HG02884 (cell line): ENCODE results near the gene UBQLN3.

Experiments used
- ATAC-seq: cut with Tn5 transposase; IDR thresholded peaks from one replicate; pipeline ENCODE4 v1.9.1; 2021; ENCODE audit warnings: mild to moderate bottlenecking, moderate library complexity; ENCODE audit not compliant: unreplicated experiment

Gene UBQLN3

GRCh38 chr11:5507177-5507932, 2.4 kb downstream of the UBQLN3 start:
- no peak for ATAC-seq

GRCh38 chr11:5505363-5506048, 4.3 kb downstream of the UBQLN3 start:
- ATAC-seq, result no peak

GRCh38 chr11:5504403-5504921, 5.3 kb downstream of the UBQLN3 start:
- no peak for ATAC-seq

GRCh38 chr11:5500393-5500801, 9.4 kb downstream of the UBQLN3 start:
- no peak for ATAC-seq

- ATAC-seq, result no peak
Observed at GRCh38 chr11:5499671-5500070, 10.1 kb downstream of the UBQLN3 start.

GRCh38 chr11:5489576-5490357, 20.0 kb downstream of the UBQLN3 start:
- no peak for ATAC-seq

- no peak for ATAC-seq
Observed at GRCh38 chr11:5488798-5489399, 20.9 kb downstream of the UBQLN3 start.

- no peak for ATAC-seq
Observed at GRCh38 chr11:5488385-5488784, 21.4 kb downstream of the UBQLN3 start, which contains the start of gene OR52D1. TSS of gene OR52D1 (plus strand) at chr11:5488685. CDS start at chr11:5488707, 22 bp downstream.

- no peak for ATAC-seq
Observed at GRCh38 chr11:5486421-5486820, 23.3 kb downstream of the UBQLN3 start.

- no peak for ATAC-seq
Observed at GRCh38 chr11:5486003-5486402, 23.8 kb downstream of the UBQLN3 start.

- ATAC-seq, result peak; percentile 89
Observed at GRCh38 chr11:5476186-5476819, 33.5 kb downstream of the UBQLN3 start.

- no peak for ATAC-seq
Observed at GRCh38 chr11:5473921-5474320, 35.8 kb downstream of the UBQLN3 start.

GRCh38 chr11:5467527-5467926, 42.2 kb downstream of the UBQLN3 start:
- ATAC-seq, result no peak

GRCh38 chr11:5460983-5461621, 48.7 kb downstream of the UBQLN3 start:
- no peak for ATAC-seq
